GM12878 (cell line): ENCODE measurements around the gene SHROOM3.

Source experiments
- KDM1A ChIP-seq: fragments of 200-600 bp; sonication (generic); IDR thresholded peaks from 2 replicates; pipeline ENCODE4 v1.6.1; 2016; ENCODE audit warnings: borderline replicate concordance
- MYC ChIP-seq: IDR thresholded peaks from 2 replicates; pipeline ENCODE4 v1.6.1; 2011; ENCODE audit warnings: mild to moderate bottlenecking, low read length, moderate library complexity, inconsistent platforms; ENCODE audit not compliant: insufficient read depth, insufficient replicate concordance, insufficient read length, severe bottlenecking
- RFX5 ChIP-seq: IDR thresholded peaks from 2 replicates; pipeline ENCODE4 v1.6.1; 2011; ENCODE audit warnings: low read depth, low read length, improper control_type of control experiment
- SIX5 ChIP-seq: IDR thresholded peaks from 2 replicates; pipeline ENCODE4 v1.6.1; 2011; ENCODE audit warnings: mild to moderate bottlenecking, low read depth, low read length, moderate library complexity; ENCODE audit not compliant: severe bottlenecking
- TF ChIP-seq, protein P1 (sequence below), 3 experiments: IDR thresholded peaks in 2 of 3; conservative IDR thresholded peaks in 1 of 3; 2 replicates each; pipeline ENCODE4 v1.5.1; 2011; ENCODE audit warnings: low read depth in 3 of 3, low read length in 3 of 3, mild to moderate bottlenecking in 3 of 3, control low read depth in 2 of 3, moderate library complexity in 2 of 3, inconsistent platforms in 1 of 3, mixed read lengths in 1 of 3; ENCODE audit not compliant: control insufficient read depth in 2 of 3, insufficient read depth in 1 of 3; ENCODE audit errors: extremely low read depth in 1 of 3
- TF ChIP-seq, protein P2 (sequence below): IDR thresholded peaks from 2 replicates; pipeline ENCODE4 v1.6.1; 2012; ENCODE audit warnings: low read depth, low read length, improper control_type of control experiment
- TF ChIP-seq, protein P3 (sequence below): fragments of 450-650 bp; formaldehyde crosslinking; IDR thresholded peaks from 2 replicates; pipeline ENCODE4 v1.4.0; 2022; ENCODE audit warnings: mild to moderate bottlenecking, moderate library complexity

DNA sequence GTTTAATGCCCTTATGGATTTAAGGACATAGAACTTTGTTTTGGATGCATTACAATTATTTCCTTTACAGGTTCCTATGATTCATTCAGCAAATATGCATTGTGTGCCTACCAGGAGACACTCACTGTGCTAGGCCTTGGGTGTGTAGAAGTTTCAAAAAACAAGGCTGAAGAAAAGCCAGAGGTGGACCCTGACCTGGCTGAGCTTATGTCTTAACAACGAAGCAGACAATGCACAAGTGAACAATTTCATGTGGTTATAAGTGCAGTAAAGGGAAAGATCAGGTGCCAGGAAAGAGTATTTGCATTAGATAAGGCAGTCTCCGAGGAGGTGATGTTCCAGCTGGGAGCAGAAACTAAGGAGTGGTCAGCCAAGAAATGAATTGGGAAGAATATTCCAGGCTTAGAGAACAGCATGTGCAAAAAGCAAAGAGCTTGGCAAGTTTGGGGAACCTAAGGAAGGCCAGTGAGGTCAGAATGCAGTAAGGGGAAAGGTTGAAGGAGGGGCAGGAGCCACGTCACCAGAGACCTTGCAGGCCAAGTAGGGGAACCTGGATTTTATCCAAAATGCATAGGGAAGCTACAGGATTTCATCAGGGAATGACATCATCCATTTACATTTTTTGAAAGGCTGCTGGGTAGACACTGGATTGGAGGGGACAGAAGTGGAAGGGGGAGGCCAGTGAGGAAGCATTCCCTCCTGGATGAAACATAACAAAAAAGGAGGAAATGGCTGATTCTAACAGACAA lies 269.3 kb downstream of the SHROOM3 start:
- TF ChIP-seq, protein P1, sequence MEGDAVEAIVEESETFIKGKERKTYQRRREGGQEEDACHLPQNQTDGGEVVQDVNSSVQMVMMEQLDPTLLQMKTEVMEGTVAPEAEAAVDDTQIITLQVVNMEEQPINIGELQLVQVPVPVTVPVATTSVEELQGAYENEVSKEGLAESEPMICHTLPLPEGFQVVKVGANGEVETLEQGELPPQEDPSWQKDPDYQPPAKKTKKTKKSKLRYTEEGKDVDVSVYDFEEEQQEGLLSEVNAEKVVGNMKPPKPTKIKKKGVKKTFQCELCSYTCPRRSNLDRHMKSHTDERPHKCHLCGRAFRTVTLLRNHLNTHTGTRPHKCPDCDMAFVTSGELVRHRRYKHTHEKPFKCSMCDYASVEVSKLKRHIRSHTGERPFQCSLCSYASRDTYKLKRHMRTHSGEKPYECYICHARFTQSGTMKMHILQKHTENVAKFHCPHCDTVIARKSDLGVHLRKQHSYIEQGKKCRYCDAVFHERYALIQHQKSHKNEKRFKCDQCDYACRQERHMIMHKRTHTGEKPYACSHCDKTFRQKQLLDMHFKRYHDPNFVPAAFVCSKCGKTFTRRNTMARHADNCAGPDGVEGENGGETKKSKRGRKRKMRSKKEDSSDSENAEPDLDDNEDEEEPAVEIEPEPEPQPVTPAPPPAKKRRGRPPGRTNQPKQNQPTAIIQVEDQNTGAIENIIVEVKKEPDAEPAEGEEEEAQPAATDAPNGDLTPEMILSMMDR (IDR thresholded peaks at IDR 0.05 in 2 of 3, conservative IDR thresholded peaks at IDR 0.05 in 1 of 3; ENCODE audit: control insufficient read depth in 2 of 3, extremely low read depth in 1 of 3, insufficient read depth in 1 of 3, low read depth in 3 of 3, low read length in 3 of 3), result no peak
- no peak for TF ChIP-seq KDM1A
- TF ChIP-seq SIX5, result no peak
- TF ChIP-seq, protein P2, sequence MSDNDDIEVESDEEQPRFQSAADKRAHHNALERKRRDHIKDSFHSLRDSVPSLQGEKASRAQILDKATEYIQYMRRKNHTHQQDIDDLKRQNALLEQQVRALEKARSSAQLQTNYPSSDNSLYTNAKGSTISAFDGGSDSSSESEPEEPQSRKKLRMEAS, result no peak
- no peak for TF ChIP-seq MYC
- TF ChIP-seq, protein P3, sequence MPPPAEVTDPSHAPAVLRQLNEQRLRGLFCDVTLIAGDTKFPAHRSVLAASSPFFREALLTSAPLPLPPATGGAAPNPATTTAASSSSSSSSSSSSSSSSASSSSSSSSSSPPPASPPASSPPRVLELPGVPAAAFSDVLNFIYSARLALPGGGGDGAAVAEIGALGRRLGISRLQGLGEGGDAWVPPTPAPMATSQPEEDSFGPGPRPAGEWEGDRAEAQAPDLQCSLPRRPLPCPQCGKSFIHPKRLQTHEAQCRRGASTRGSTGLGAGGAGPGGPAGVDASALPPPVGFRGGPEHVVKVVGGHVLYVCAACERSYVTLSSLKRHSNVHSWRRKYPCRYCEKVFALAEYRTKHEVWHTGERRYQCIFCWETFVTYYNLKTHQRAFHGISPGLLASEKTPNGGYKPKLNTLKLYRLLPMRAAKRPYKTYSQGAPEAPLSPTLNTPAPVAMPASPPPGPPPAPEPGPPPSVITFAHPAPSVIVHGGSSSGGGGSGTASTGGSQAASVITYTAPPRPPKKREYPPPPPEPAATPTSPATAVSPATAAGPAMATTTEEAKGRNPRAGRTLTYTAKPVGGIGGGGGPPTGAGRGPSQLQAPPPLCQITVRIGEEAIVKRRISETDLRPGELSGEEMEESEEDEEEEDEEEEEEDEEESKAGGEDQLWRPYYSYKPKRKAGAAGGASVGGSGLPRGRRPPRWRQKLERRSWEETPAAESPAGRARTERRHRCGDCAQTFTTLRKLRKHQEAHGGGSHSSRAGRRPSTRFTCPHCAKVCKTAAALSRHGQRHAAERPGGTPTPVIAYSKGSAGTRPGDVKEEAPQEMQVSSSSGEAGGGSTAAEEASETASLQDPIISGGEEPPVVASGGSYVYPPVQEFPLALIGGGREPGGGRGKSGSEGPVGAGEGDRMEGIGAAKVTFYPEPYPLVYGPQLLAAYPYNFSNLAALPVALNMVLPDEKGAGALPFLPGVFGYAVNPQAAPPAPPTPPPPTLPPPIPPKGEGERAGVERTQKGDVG (CRISPR knock-in tag), result no peak
- no peak for TF ChIP-seq RFX5
